ENCODE data around the gene RECQL5.

DNA sequence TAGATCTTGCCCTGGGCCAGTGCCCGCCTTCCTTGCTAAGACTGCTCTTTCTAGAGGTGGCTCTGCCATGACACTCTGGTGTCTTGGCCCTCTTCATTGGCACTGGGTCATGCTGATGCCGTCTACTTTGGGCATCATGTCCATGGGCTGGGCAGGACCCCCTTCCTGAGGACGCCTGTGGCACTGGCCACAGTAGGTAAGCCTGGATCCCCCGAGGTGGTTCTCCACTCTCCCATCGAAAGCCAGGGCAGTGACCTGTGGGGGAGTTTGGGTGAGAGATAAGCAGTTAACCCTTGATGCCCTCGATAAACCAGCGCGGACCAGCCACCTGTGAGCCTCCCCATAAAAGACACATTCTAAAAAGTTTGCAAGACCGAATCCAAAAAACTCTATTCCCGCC, 34.3 kb upstream of the RECQL5 start:
- TF ChIP-seq JUN (IDR thresholded peaks at IDR 0.05) (no peak), HOXA7 (CRISPR knock-in tag; IDR thresholded peaks at IDR 0.05) (no peak), TP53 (CRISPR knock-in tag; IDR thresholded peaks at IDR 0.05) (no peak), KDM5A (IDR thresholded peaks at IDR 0.05) (no peak), NFE2L2 (conservative IDR thresholded peaks at IDR 0.05; ENCODE audit: low read length) (no peak)
- TF ChIP-seq, protein P1, sequence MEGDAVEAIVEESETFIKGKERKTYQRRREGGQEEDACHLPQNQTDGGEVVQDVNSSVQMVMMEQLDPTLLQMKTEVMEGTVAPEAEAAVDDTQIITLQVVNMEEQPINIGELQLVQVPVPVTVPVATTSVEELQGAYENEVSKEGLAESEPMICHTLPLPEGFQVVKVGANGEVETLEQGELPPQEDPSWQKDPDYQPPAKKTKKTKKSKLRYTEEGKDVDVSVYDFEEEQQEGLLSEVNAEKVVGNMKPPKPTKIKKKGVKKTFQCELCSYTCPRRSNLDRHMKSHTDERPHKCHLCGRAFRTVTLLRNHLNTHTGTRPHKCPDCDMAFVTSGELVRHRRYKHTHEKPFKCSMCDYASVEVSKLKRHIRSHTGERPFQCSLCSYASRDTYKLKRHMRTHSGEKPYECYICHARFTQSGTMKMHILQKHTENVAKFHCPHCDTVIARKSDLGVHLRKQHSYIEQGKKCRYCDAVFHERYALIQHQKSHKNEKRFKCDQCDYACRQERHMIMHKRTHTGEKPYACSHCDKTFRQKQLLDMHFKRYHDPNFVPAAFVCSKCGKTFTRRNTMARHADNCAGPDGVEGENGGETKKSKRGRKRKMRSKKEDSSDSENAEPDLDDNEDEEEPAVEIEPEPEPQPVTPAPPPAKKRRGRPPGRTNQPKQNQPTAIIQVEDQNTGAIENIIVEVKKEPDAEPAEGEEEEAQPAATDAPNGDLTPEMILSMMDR (IDR thresholded peaks at IDR 0.05), result no peak

All from A549 (cell line).